ENCODE data around the gene ZFP36L1. TPM values are rescaled to one million over a fixed set of nuclear protein-coding genes. Genes with fewer than 3 reads are reported as not detected.

ZFP36L1 gene
- total and polyA plus RNA-seq, 2 of the 13 experiments (the other 11 are each of a cell fraction or from before 2014, with no cell fraction given) = 7.4 to 10.2 TPM

GRCh38 chr14:68814539-68815297 lies 21.9 kb upstream of the ZFP36L1 start (continued):
- no peak for TF ChIP-seq AKNA (CRISPR knock-in tag; IDR thresholded peaks at IDR 0.05; ENCODE audit: borderline replicate concordance)
- TF ChIP-seq YEATS2 (CRISPR knock-in tag; IDR thresholded peaks at IDR 0.05; ENCODE audit: borderline replicate concordance) = no peak; the same call in 1 of the 2 replicates
- no peak for TF ChIP-seq ZNF639 (CRISPR knock-in tag; conservative IDR thresholded peaks at IDR 0.05)
- TF ChIP-seq LCORL (IDR thresholded peaks at IDR 0.05) = no peak
- TF ChIP-seq LCORL (CRISPR knock-in tag; IDR thresholded peaks at IDR 0.05) = peak; percentile 33; the same call in 1 of the 2 replicates
- no peak; the same call in 1 of the 2 replicates for TF ChIP-seq KMT2B (CRISPR knock-in tag; IDR thresholded peaks at IDR 0.05)
- TF ChIP-seq TFE3 (CRISPR knock-in tag; IDR thresholded peaks at IDR 0.05) = peak; percentile 11; the same call in 1 of the 2 replicates
- no peak for TF ChIP-seq ZNF572 (CRISPR knock-in tag; IDR thresholded peaks at IDR 0.05)
- no peak for TF ChIP-seq ZBTB49 (CRISPR knock-in tag; IDR thresholded peaks at IDR 0.05; ENCODE audit: borderline replicate concordance)
- TF ChIP-seq GFI1 (CRISPR knock-in tag; IDR thresholded peaks at IDR 0.05; ENCODE audit: borderline replicate concordance) = peak; percentile 61
- no peak for TF ChIP-seq GTF3A (CRISPR knock-in tag; conservative IDR thresholded peaks at IDR 0.05)
- no peak for TF ChIP-seq ZNF101 (CRISPR knock-in tag; IDR thresholded peaks at IDR 0.05; ENCODE audit: borderline replicate concordance, low read depth)
- no peak for TF ChIP-seq HBP1 (CRISPR knock-in tag; IDR thresholded peaks at IDR 0.05; ENCODE audit: low read depth)
- TF ChIP-seq ZNF44 (CRISPR knock-in tag; IDR thresholded peaks at IDR 0.05) = no peak
- no peak for TF ChIP-seq ZNF709 (CRISPR knock-in tag; IDR thresholded peaks at IDR 0.05)
- no peak for TF ChIP-seq ZNF232 (CRISPR knock-in tag; IDR thresholded peaks at IDR 0.05; ENCODE audit: borderline replicate concordance)
- no peak for TF ChIP-seq ATF3 (CRISPR knock-in tag; IDR thresholded peaks at IDR 0.05)

Data from HepG2 (cell line).